ENCODE results near the gene RAPSN. TPM values are rescaled to one million over a fixed set of nuclear protein-coding genes. Genes with fewer than 3 reads are reported as not detected.

RAPSN gene
- total RNA-seq, 2 experiments from 2014 or later = 0.45 to 1.2 TPM

GRCh38 chr11:47480762-47481161 lies 31.8 kb upstream of the RAPSN start:
- no peak for ATAC-seq
- no peak overlapping the region for H3K27ac Mint-ChIP-seq
- H3K9me3 Mint-ChIP-seq (ENCODE audit: insufficient read depth) = no peaks in the 10 kb centered on the region
- H3K36me3 Mint-ChIP-seq (ENCODE audit: low read depth) = peaks cover 71% of the 10 kb centered on the region
- ChIA-PET CTCF (no interaction called here), POLR2A (no interaction called here)
- H3K4me3 Mint-ChIP-seq = no peak overlapping the region
- no peaks in the 10 kb centered on the region for H3K27me3 Mint-ChIP-seq (ENCODE audit: low read depth)
- no peak for DNase-seq
- no peaks in the 10 kb centered on the region for H3K4me1 Mint-ChIP-seq (ENCODE audit: low read depth)

- no peak overlapping the region for H3K27ac Mint-ChIP-seq
- H3K4me1 Mint-ChIP-seq (ENCODE audit: low read depth) = no peaks in the 10 kb centered on the region
- no peaks in the 10 kb centered on the region for H3K27me3 Mint-ChIP-seq (ENCODE audit: low read depth)
- ChIA-PET CTCF (interaction anchor here (0.8 kb wide), 1 partner anchor 853 kb away, joined by 3 read pairs; no protein-coding TSS in a partner anchor), POLR2A (interaction anchor here (0.6 kb wide), 1 partner anchor 378 kb away, joined by 4 read pairs; no protein-coding TSS in a partner anchor)
- ATAC-seq (no peak), DNase-seq (no peak)
- H3K9me3 Mint-ChIP-seq (ENCODE audit: insufficient read depth) = no peaks in the 10 kb centered on the region
- no peak overlapping the region for H3K4me3 Mint-ChIP-seq
- peaks cover 76% of the 10 kb centered on the region for H3K36me3 Mint-ChIP-seq (ENCODE audit: low read depth)
Measured at GRCh38 chr11:47478651-47479329, 29.9 kb upstream of the RAPSN start.

GRCh38 chr11:47477753-47478152 lies 28.8 kb upstream of the RAPSN start:
- ChIA-PET POLR2A (no interaction called here), CTCF (no interaction called here)
- DNase-seq (no peak), ATAC-seq (no peak)
- Mint-ChIP-seq H3K4me1 (ENCODE audit: low read depth) (no peaks in the 10 kb centered on the region), H3K27ac (no peak overlapping the region), H3K27me3 (ENCODE audit: low read depth) (no peaks in the 10 kb centered on the region), H3K9me3 (ENCODE audit: insufficient read depth) (no peaks in the 10 kb centered on the region), H3K4me3 (no peak overlapping the region), H3K36me3 (ENCODE audit: low read depth) (peaks cover 76% of the 10 kb centered on the region)

- CTCF ChIA-PET = no interaction called here
- DNase-seq = no peak
- ATAC-seq = no peak
Measured at GRCh38 chr11:47477323-47477722, 28.4 kb upstream of the RAPSN start.

GRCh38 chr11:47470671-47471070 lies 21.7 kb upstream of the RAPSN start:
- Mint-ChIP-seq H3K27me3 (ENCODE audit: low read depth) (no peaks in the 10 kb centered on the region), H3K9me3 (ENCODE audit: insufficient read depth) (no peaks in the 10 kb centered on the region), H3K36me3 (ENCODE audit: low read depth) (peaks cover 72% of the 10 kb centered on the region), H3K4me1 (ENCODE audit: low read depth) (peaks cover 2% of the 10 kb centered on the region), H3K4me3 (no peak overlapping the region), H3K27ac (no peak overlapping the region)
- ChIA-PET POLR2A (interaction anchor here (0.6 kb wide), 1 partner anchor 49 kb away, joined by 3 read pairs; no protein-coding TSS in a partner anchor), CTCF (no interaction called here)
- DNase-seq (no peak), ATAC-seq (no peak)

More at GRCh38 chr11:47477323-47477722, 28.4 kb upstream of the RAPSN start:
- POLR2A ChIA-PET = no interaction called here
- Mint-ChIP-seq H3K9me3 (ENCODE audit: insufficient read depth) (no peaks in the 10 kb centered on the region), H3K4me1 (ENCODE audit: low read depth) (no peaks in the 10 kb centered on the region), H3K36me3 (ENCODE audit: low read depth) (peaks cover 76% of the 10 kb centered on the region), H3K27ac (no peak overlapping the region), H3K27me3 (ENCODE audit: low read depth) (no peaks in the 10 kb centered on the region), H3K4me3 (no peak overlapping the region)

- DNase-seq (no peak), ATAC-seq (no peak)
- no peak overlapping the region for H3K4me3 Mint-ChIP-seq
- no peaks in the 10 kb centered on the region for H3K9me3 Mint-ChIP-seq (ENCODE audit: insufficient read depth)
- H3K36me3 Mint-ChIP-seq (ENCODE audit: low read depth) = peaks cover 61% of the 10 kb centered on the region
- CTCF ChIA-PET = no interaction called here
- peaks cover 2% of the 10 kb centered on the region for H3K4me1 Mint-ChIP-seq (ENCODE audit: low read depth)
- H3K27ac Mint-ChIP-seq = peak overlapping the region; percentile 31
- H3K27me3 Mint-ChIP-seq (ENCODE audit: low read depth) = no peaks in the 10 kb centered on the region
- POLR2A ChIA-PET = no interaction called here
Measured at GRCh38 chr11:47469361-47470179, 20.6 kb upstream of the RAPSN start.

GRCh38 chr11:47468598-47469214 lies 19.8 kb upstream of the RAPSN start:
- DNase-seq (no peak), ATAC-seq (no peak)
- Mint-ChIP-seq H3K9me3 (ENCODE audit: insufficient read depth) (no peaks in the 10 kb centered on the region), H3K4me3 (no peak overlapping the region), H3K27ac (no peak overlapping the region), H3K4me1 (ENCODE audit: low read depth) (peaks cover 2% of the 10 kb centered on the region), H3K27me3 (ENCODE audit: low read depth) (no peaks in the 10 kb centered on the region), H3K36me3 (ENCODE audit: low read depth) (peaks cover 57% of the 10 kb centered on the region)
- ChIA-PET CTCF (no interaction called here), POLR2A (no interaction called here)

GRCh38 chr11:47467357-47467756 lies 18.4 kb upstream of the RAPSN start:
- Mint-ChIP-seq H3K27me3 (ENCODE audit: low read depth) (no peaks in the 10 kb centered on the region), H3K27ac (no peak overlapping the region), H3K36me3 (ENCODE audit: low read depth) (peaks cover 49% of the 10 kb centered on the region), H3K9me3 (ENCODE audit: insufficient read depth) (no peaks in the 10 kb centered on the region), H3K4me1 (ENCODE audit: low read depth) (peaks cover 2% of the 10 kb centered on the region), H3K4me3 (no peak overlapping the region)
- no peak for ATAC-seq
- ChIA-PET POLR2A (no interaction called here), CTCF (no interaction called here)
- DNase-seq = no peak

- H3K4me1 Mint-ChIP-seq (ENCODE audit: low read depth) = peaks cover 2% of the 10 kb centered on the region
- no peaks in the 10 kb centered on the region for H3K9me3 Mint-ChIP-seq (ENCODE audit: insufficient read depth)
- ChIA-PET POLR2A (interaction anchor here (0.7 kb wide), 1 partner anchor 12 kb away, joined by 3 read pairs; no protein-coding TSS in a partner anchor), CTCF (interaction anchor here (1.0 to 1.3 kb wide), 2 partner anchors 12 to 93 kb away, joined by 3 to 4 read pairs; no protein-coding TSS in a partner anchor)
- ATAC-seq (no peak), DNase-seq (no peak)
- no peaks in the 10 kb centered on the region for H3K27me3 Mint-ChIP-seq (ENCODE audit: low read depth)
- peaks cover 46% of the 10 kb centered on the region for H3K36me3 Mint-ChIP-seq (ENCODE audit: low read depth)
- H3K27ac Mint-ChIP-seq = no peak overlapping the region
- no peak overlapping the region for H3K4me3 Mint-ChIP-seq
Measured at GRCh38 chr11:47466701-47467250, 17.8 kb upstream of the RAPSN start.

GRCh38 chr11:47466201-47466600 lies 17.3 kb upstream of the RAPSN start:
- Mint-ChIP-seq H3K36me3 (ENCODE audit: low read depth) (peaks cover 41% of the 10 kb centered on the region), H3K9me3 (ENCODE audit: insufficient read depth) (no peaks in the 10 kb centered on the region), H3K4me1 (ENCODE audit: low read depth) (peaks cover 2% of the 10 kb centered on the region), H3K4me3 (no peak overlapping the region), H3K27ac (no peak overlapping the region), H3K27me3 (ENCODE audit: low read depth) (no peaks in the 10 kb centered on the region)
- CTCF ChIA-PET = interaction anchor here (1.0 to 1.3 kb wide), 2 partner anchors 12 to 92 kb away, joined by 3 to 4 read pairs; no protein-coding TSS in a partner anchor
- no peak for DNase-seq
- no peak for ATAC-seq
- POLR2A ChIA-PET = interaction anchor here (0.7 kb wide), 1 partner anchor 12 kb away, joined by 3 read pairs; no protein-coding TSS in a partner anchor

- Mint-ChIP-seq H3K27me3 (ENCODE audit: low read depth) (no peaks in the 10 kb centered on the region), H3K4me1 (ENCODE audit: low read depth) (peaks cover 2% of the 10 kb centered on the region), H3K27ac (no peak overlapping the region), H3K9me3 (ENCODE audit: insufficient read depth) (no peaks in the 10 kb centered on the region), H3K4me3 (no peak overlapping the region), H3K36me3 (ENCODE audit: low read depth) (peaks cover 31% of the 10 kb centered on the region)
- ChIA-PET CTCF (no interaction called here), POLR2A (no interaction called here)
- ATAC-seq (no peak), DNase-seq (no peak)
Measured at GRCh38 chr11:47464483-47464882, 15.5 kb upstream of the RAPSN start.
